ENCODE data around the gene CALHM1. TPM values are rescaled to one million over a fixed set of nuclear protein-coding genes. Genes with fewer than 3 reads are reported as not detected.

Gene CALHM1
- total RNA-seq, 1 experiment from 2014 or later, result not detected

DNA sequence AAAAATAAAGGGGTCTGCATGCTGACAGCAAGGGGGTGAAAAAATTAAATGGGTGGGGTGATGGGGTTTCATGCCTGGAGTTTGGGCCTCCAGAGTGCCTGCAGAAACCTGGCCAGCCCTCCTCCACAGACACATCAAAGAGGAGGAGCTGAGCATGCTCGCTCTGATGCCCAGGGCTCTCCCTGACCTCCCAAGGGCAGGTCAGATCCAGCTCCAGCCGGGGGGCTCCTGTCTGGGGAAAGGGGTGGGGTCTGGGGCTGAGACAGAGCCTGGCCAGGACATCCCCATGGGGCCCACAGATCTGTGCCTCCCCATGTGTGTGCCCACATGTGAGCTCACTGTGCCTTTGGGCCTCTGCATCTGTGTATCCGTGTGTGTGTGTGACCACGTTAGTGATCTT lies 915 bp upstream of the CALHM1 start:
- intact Hi-C loops (cut with micrococcal nuclease; ENCODE audit: unreplicated experiment), result no loop called here
- H3K36me3 ChIP-seq (ENCODE audit: insufficient read depth, low read length, poor library complexity, severe bottlenecking), result no peaks in the 10 kb centered on the region
- no peak overlapping the region for H3K4me3 ChIP-seq (ENCODE audit: low read depth, low read length, poor library complexity, severe bottlenecking)
- no peak overlapping the region for H3K27ac ChIP-seq (ENCODE audit: low read depth, low read length, poor library complexity, severe bottlenecking)
- H3K4me1 ChIP-seq (ENCODE audit: insufficient read depth, low read length, poor library complexity, severe bottlenecking), result no peaks in the 10 kb centered on the region
- no TSS peak for BruUV-seq (replicated peaks)
- no peaks in the 10 kb centered on the region for H3K9me3 ChIP-seq (ENCODE audit: low read depth, low read length, poor library complexity, severe bottlenecking)
- H3K27me3 ChIP-seq (replicated peaks; ENCODE audit: insufficient read depth, low read depth, low read length, poor library complexity), result no peaks in the 10 kb centered on the region
- no peak for DNase-seq (ENCODE audit: low spot score)
- ChIA-PET POLR2A (ENCODE audit: low non-redundant PET) (no interaction called here), CTCF (interaction anchor here (0.6 kb wide), 1 partner anchor 11 kb away, joined by 4 read pairs; no protein-coding TSS in a partner anchor)
- TF ChIP-seq, protein P1, sequence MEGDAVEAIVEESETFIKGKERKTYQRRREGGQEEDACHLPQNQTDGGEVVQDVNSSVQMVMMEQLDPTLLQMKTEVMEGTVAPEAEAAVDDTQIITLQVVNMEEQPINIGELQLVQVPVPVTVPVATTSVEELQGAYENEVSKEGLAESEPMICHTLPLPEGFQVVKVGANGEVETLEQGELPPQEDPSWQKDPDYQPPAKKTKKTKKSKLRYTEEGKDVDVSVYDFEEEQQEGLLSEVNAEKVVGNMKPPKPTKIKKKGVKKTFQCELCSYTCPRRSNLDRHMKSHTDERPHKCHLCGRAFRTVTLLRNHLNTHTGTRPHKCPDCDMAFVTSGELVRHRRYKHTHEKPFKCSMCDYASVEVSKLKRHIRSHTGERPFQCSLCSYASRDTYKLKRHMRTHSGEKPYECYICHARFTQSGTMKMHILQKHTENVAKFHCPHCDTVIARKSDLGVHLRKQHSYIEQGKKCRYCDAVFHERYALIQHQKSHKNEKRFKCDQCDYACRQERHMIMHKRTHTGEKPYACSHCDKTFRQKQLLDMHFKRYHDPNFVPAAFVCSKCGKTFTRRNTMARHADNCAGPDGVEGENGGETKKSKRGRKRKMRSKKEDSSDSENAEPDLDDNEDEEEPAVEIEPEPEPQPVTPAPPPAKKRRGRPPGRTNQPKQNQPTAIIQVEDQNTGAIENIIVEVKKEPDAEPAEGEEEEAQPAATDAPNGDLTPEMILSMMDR (conservative IDR thresholded peaks at IDR 0.05; ENCODE audit: low read depth, low read length), result no peak
- no peak for TF ChIP-seq EZH2 (IDR thresholded peaks at IDR 0.05; ENCODE audit: borderline replicate concordance, low read depth, low read length, poor library complexity, severe bottlenecking)

DNA sequence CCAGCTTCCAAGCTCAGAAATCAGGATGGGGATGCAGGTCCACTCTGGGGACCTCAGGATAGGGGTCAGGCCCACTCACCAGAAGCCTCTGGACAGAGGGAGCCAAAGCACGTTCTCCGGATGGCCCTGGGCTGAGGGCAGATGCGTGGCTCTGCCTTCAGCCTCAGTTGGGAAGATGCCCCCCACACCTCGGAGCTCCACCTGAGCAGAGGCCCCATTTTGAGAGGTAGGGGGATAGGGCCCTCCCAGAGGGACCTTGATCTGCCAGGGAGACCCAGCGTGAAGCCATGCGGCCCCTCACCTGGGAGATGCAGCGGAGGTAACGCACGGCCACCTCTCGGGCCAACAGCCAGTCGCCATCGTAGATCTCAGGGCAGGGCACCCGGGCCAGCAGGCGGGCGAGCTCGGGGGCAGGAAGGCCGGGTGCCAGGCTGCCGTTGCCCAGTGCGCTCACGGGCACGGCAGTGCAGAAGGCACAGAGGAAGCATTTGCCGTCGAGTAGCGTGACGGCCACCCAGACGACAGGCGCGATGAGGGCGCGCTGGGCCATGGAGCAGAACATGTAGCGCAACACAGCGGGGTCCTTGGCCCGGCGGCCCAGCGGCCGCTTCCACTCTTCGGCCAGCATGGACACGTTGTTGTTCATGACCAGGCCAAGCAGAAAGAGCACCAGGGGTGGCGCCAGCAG lies 660 bp downstream of the CALHM1 start:
- Histone ChIP-seq H3K4me3 (ENCODE audit: low read depth, low read length, poor library complexity, severe bottlenecking) (no peak overlapping the region), H3K4me1 (ENCODE audit: insufficient read depth, low read length, poor library complexity, severe bottlenecking) (no peaks in the 10 kb centered on the region), H3K36me3 (ENCODE audit: insufficient read depth, low read length, poor library complexity, severe bottlenecking) (no peaks in the 10 kb centered on the region), H3K9me3 (ENCODE audit: low read depth, low read length, poor library complexity, severe bottlenecking) (no peaks in the 10 kb centered on the region), H3K27me3 (replicated peaks; ENCODE audit: insufficient read depth, low read depth, low read length, poor library complexity) (no peaks in the 10 kb centered on the region), H3K27ac (ENCODE audit: low read depth, low read length, poor library complexity, severe bottlenecking) (no peak overlapping the region)
- ChIA-PET POLR2A (ENCODE audit: low non-redundant PET) (no interaction called here), CTCF (no interaction called here)
- intact Hi-C loops (cut with micrococcal nuclease; ENCODE audit: unreplicated experiment), result no loop called here
- TF ChIP-seq EZH2 (IDR thresholded peaks at IDR 0.05; ENCODE audit: borderline replicate concordance, low read depth, low read length, poor library complexity, severe bottlenecking), result no peak
- TF ChIP-seq, protein P1 (conservative IDR thresholded peaks at IDR 0.05; ENCODE audit: low read depth, low read length), result no peak
- no peak for DNase-seq (ENCODE audit: low spot score)
- BruUV-seq (replicated peaks), result no TSS peak

DNA sequence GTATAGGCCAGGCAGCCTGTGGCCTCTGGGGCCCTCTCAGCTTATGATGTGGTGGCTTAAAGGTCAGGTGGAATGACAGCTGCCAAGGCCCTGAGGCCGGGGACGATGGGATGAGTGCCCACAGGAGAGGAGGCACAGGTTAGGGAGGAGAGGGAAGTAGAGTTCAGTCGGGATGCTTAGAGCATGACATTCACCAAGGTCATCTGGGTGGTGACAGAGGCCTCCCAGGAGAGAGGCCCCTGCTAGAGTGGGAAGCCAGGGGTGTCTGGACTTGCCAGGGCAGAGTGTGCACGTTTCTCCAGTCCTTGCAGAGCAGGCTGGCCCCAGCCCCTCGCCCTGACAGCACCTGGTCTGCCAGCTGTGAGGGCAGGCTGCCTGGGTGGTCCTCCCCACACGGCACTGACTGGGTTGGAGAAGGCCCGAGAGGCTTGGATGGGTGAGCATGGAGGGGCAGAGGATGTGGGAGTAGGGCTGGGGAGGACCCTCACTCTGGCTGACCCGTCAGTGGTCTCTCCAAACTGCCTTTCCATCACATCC lies 1.5 kb downstream of the CALHM1 start:
- BruUV-seq (replicated peaks), result no TSS peak
- Histone ChIP-seq H3K9me3 (ENCODE audit: low read depth, low read length, poor library complexity, severe bottlenecking) (no peaks in the 10 kb centered on the region), H3K27me3 (replicated peaks; ENCODE audit: insufficient read depth, low read depth, low read length, poor library complexity) (no peaks in the 10 kb centered on the region), H3K27ac (ENCODE audit: low read depth, low read length, poor library complexity, severe bottlenecking) (no peak overlapping the region), H3K4me1 (ENCODE audit: insufficient read depth, low read length, poor library complexity, severe bottlenecking) (no peaks in the 10 kb centered on the region), H3K4me3 (ENCODE audit: low read depth, low read length, poor library complexity, severe bottlenecking) (no peak overlapping the region), H3K36me3 (ENCODE audit: insufficient read depth, low read length, poor library complexity, severe bottlenecking) (no peaks in the 10 kb centered on the region)
- CTCF ChIA-PET, result no interaction called here
- intact Hi-C loops (cut with micrococcal nuclease; ENCODE audit: unreplicated experiment), result no loop called here
- TF ChIP-seq, protein P1 (conservative IDR thresholded peaks at IDR 0.05; ENCODE audit: low read depth, low read length), result no peak
- TF ChIP-seq EZH2 (IDR thresholded peaks at IDR 0.05; ENCODE audit: borderline replicate concordance, low read depth, low read length, poor library complexity, severe bottlenecking), result no peak
- DNase-seq (ENCODE audit: low spot score), result no peak
- POLR2A ChIA-PET (ENCODE audit: low non-redundant PET), result no interaction called here

Measured in A673 (cell line).